B cell (primary cell): ENCODE results near the gene EPC1. TPM values are rescaled to one million over a fixed set of nuclear protein-coding genes. Genes with fewer than 3 reads are reported as not detected.
"Not testable (repeated sequence)": the region's sequence is repeated elsewhere in the genome, so short reads cannot be mapped to it uniquely, and the experiment has no call there.

Experiments
- ATAC-seq: fragments of 200-7000 bp; cut with Tn5 transposase; one replicate; pipeline ENCODE4 v1.10.0; 2021; ENCODE audit warnings: low read depth, mild to moderate bottlenecking, moderate number of reproducible peaks, moderate library complexity
- CTCF ChIA-PET: fragments of 350-600 bp; sonication (Branson Sonifier 250); formaldehyde crosslinking; loops from one replicate; lab custom pipeline; 2021; ENCODE audit warnings: antibody characterized with exemption, inconsistent platforms; lab: Charles Lee
- POLR2A ChIA-PET: fragments of 350-600 bp; sonication (Branson Sonifier 250); formaldehyde crosslinking; loops from one replicate; lab custom pipeline; 2021; ENCODE audit warnings: antibody characterized with exemption; lab: Charles Lee
- DNase-seq: peaks from one replicate; pipeline ENCODE4 v3.0.0; 2013
- H2AFZ ChIP-seq: 2 replicates; pipeline ENCODE4 v1.6.1; 2012; ENCODE audit warnings: mild to moderate bottlenecking, low read depth, low read length; ENCODE audit not compliant: insufficient read depth, poor library complexity, severe bottlenecking
- H3K27ac ChIP-seq, 2 donors: 1 replicate in 1 of 2; 2 replicates in 1 of 2; pipeline ENCODE4 v1.5.1; 2012 to 2013; ENCODE audit warnings: low read length in 2 of 2, mild to moderate bottlenecking in 2 of 2, moderate library complexity in 1 of 2
- H3K27me3 ChIP-seq, 4 experiments: fragments of 200-600 bp in 1 of 4; sonication (generic) in 1 of 4; replicated peaks in 1 of 4; 1 replicate in 2 of 4; 2 replicates in 2 of 4; pipeline versions ENCODE4 v1.6.1 to v1.7.0; 2013 to 2016; ENCODE audit warnings: low read length in 3 of 4, mild to moderate bottlenecking in 2 of 4, mixed read lengths in 1 of 4, moderate library complexity in 1 of 4; ENCODE audit not compliant: insufficient read depth in 4 of 4, control insufficient read depth in 3 of 4; ENCODE audit errors: control extremely low read depth in 1 of 4
- H3K36me3 ChIP-seq, 2 experiments: replicated peaks in 1 of 2; 1 replicate in 1 of 2; 2 replicates in 1 of 2; pipeline versions ENCODE4 v1.6.1 to v1.7.1; 2013; ENCODE audit warnings: low read length in 1 of 2; ENCODE audit not compliant: insufficient read depth in 2 of 2, control insufficient read depth in 1 of 2; ENCODE audit errors: control extremely low read depth in 1 of 2, extremely low read depth in 1 of 2
- H3K4me1 ChIP-seq, 2 donors: fragments of 200-600 bp in 1 of 2; sonication (generic) in 1 of 2; 1 replicate in 1 of 2; 2 replicates in 1 of 2; pipeline versions ENCODE4 v1.5.1 to v1.6.1; 2013 to 2017; ENCODE audit warnings: low read length in 2 of 2; ENCODE audit not compliant: control insufficient read depth in 2 of 2, insufficient read depth in 2 of 2
- H3K4me2 ChIP-seq: replicated peaks from 2 replicates; pipeline ENCODE3; 2012; ENCODE audit warnings: mild to moderate bottlenecking, low read depth, low read length; ENCODE audit not compliant: poor library complexity, severe bottlenecking
- H3K4me3 ChIP-seq, 5 experiments: fragments of 200-600 bp in 1 of 5; sonication (generic) in 1 of 5; 1 replicate in 3 of 5; 2 replicates in 2 of 5; pipeline versions ENCODE4 v1.5.1 to v1.7.0; 2011 to 2016; ENCODE audit warnings: low read length in 4 of 5, mild to moderate bottlenecking in 4 of 5, low read depth in 2 of 5, control low read depth in 1 of 5, moderate library complexity in 1 of 5; ENCODE audit not compliant: insufficient read depth in 1 of 5; ENCODE audit errors: control extremely low read depth in 1 of 5, extremely low read depth in 1 of 5
- H3K79me2 ChIP-seq: fragments of 200-600 bp; sonication (generic); one replicate; pipeline ENCODE4 v1.6.0; 2016; ENCODE audit warnings: low read length; ENCODE audit not compliant: control insufficient read depth, insufficient read depth
- H3K9ac ChIP-seq: fragments of 200-600 bp; sonication (generic); 2 replicates; pipeline ENCODE4 v1.6.1; 2017; ENCODE audit warnings: mild to moderate bottlenecking, low read length, moderate library complexity
- H3K9me3 ChIP-seq, 3 donors: one replicate each; pipeline versions ENCODE4 v1.6.1 to v1.7.1; 2013; ENCODE audit warnings: low read length in 2 of 3; ENCODE audit not compliant: control insufficient read depth in 2 of 3, insufficient read depth in 1 of 3; ENCODE audit errors: control extremely low read depth in 1 of 3
- H4K20me1 ChIP-seq: 2 replicates; pipeline ENCODE4 v1.6.0; 2012; ENCODE audit warnings: mild to moderate bottlenecking, low read length; ENCODE audit not compliant: insufficient read depth, control insufficient read depth, poor library complexity, severe bottlenecking
- H3K27ac Mint-ChIP-seq: one replicate; pipeline ENCODE4 v1.8.0; 2021; ENCODE audit warnings: mixed read lengths
- H3K27me3 Mint-ChIP-seq: one replicate; pipeline ENCODE4 v1.8.0; 2021; ENCODE audit warnings: mixed read lengths
- H3K4me1 Mint-ChIP-seq: one replicate; pipeline ENCODE4 v1.8.0; 2021; ENCODE audit warnings: mixed read lengths
- H3K4me3 Mint-ChIP-seq: one replicate; pipeline ENCODE4 v1.8.0; 2021; ENCODE audit warnings: mixed read lengths
- H3K9me3 Mint-ChIP-seq: one replicate; pipeline ENCODE4 v1.8.0; 2022; ENCODE audit warnings: mixed read lengths; ENCODE audit not compliant: insufficient read depth
- EZH2 ChIP-seq: IDR thresholded peaks from 2 replicates; pipeline ENCODE4 v1.6.1; 2012; ENCODE audit warnings: borderline replicate concordance, low read depth, mild to moderate bottlenecking, moderate library complexity, low read length; ENCODE audit not compliant: insufficient read depth, poor library complexity, severe bottlenecking
- WGBS: methylation state at CpG from one replicate; pipeline ENCODE4 v1.1.5; 2013; ENCODE audit warnings: missing lambda C conversion rate; ENCODE audit not compliant: insufficient coverage; 5-methylcytosine and 5-hydroxymethylcytosine counted together
- intact Hi-C: fragments of 100-400 bp; cut with micrococcal nuclease; formaldehyde crosslinking; loops from one replicate; pipeline ENCODE4 v1.10.0; 2022
- polyA plus RNA-seq: library from polyadenylated mRNA; depleted of rRNA; stranded (reverse); fragments of >200 nt; gene quantifications from 2 replicates; pipeline ENCODE4 v1.2.3, GENCODE V29; 2012
- total RNA-seq, 2 donors: library from RNA; stranded (reverse); fragments of 120-200 nt in 1 of 2; gene quantifications; 1 replicate in 1 of 2; 2 replicates in 1 of 2; pipeline versions ENCODE4 v1.2.3 to v1.2.4, GENCODE V29; 2013 to 2022
- TF ChIP-seq, protein P1 (sequence below): fragments of 200-600 bp; IDR thresholded peaks from one replicate; pipeline ENCODE4 v1.8.0; 2022; ENCODE audit warnings: antibody characterized with exemption, mild to moderate bottlenecking

The EPC1 gene
- total and polyA plus RNA-seq, 2 donors (not counting 1 experiment from before 2014, with no cell fraction given), result 120 to 220 TPM

DNA sequence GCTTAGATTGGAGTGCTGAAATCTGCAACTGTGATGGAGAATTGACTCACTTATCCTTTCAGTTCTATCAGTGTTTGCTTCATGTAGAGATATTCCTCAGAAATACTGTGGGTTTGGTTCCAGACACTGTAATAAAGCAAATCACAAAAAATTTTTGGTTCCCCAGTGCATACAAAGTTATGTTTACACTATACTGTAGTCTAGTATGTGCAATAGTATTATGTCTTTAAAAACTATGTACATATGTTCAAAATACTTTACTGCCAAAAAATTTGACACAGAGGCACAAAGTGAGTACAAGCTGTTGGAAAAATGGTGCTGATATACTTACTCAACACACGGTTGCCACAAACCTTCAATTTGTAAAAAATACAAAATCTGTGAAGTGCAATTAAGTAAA lies 112.5 kb downstream of the EPC1 start:
- CTCF ChIA-PET, result no interaction called here

DNA sequence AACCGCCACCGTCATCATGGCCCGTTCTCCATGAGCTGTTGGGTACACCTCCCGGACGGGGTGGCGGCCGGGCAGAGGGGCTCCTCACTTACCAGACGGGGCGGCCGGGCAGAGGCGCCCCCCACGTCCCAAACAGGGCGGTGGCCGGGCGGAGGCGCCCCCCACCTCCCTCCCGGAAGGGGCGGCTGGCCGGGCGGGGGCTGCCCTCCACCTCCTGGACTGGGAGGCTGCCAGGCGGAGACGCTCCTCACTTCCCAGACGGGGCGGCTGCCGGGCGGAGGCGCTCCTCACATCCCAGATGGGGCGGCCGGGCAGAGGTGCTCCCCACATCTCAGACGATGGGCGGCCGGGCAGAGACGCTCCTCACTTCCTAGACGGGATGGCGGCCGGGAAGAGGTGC lies 113.6 kb downstream of the EPC1 start:
- H3K79me2 ChIP-seq, H3K4me3 Mint-ChIP-seq, H3K9ac ChIP-seq, H3K27me3 ChIP-seq, H3K27ac ChIP-seq, DNase-seq, CTCF ChIA-PET, POLR2A ChIA-PET, H3K4me3 ChIP-seq, H3K9me3 Mint-ChIP-seq, intact Hi-C loops, H2AFZ ChIP-seq, H3K4me1 ChIP-seq, H3K9me3 ChIP-seq, H3K4me1 Mint-ChIP-seq, H3K27ac Mint-ChIP-seq, H3K4me2 ChIP-seq, H4K20me1 ChIP-seq, ATAC-seq, H3K36me3 ChIP-seq: not testable (repeated sequence)
- peaks cover 12% of the 10 kb centered on the region for H3K27me3 Mint-ChIP-seq
- over 99% methylated on average over 23 of the region's 36 CpGs for WGBS

More for the DNA sequence above, 112.5 kb downstream of the EPC1 start:
- no peak overlapping the region for H3K4me3 Mint-ChIP-seq
- no peaks in the 10 kb centered on the region for H3K36me3 ChIP-seq
- no peak overlapping the region for H3K4me3 ChIP-seq
- H3K27me3 Mint-ChIP-seq, result peaks cover 9% of the 10 kb centered on the region
- TF ChIP-seq, protein P1, sequence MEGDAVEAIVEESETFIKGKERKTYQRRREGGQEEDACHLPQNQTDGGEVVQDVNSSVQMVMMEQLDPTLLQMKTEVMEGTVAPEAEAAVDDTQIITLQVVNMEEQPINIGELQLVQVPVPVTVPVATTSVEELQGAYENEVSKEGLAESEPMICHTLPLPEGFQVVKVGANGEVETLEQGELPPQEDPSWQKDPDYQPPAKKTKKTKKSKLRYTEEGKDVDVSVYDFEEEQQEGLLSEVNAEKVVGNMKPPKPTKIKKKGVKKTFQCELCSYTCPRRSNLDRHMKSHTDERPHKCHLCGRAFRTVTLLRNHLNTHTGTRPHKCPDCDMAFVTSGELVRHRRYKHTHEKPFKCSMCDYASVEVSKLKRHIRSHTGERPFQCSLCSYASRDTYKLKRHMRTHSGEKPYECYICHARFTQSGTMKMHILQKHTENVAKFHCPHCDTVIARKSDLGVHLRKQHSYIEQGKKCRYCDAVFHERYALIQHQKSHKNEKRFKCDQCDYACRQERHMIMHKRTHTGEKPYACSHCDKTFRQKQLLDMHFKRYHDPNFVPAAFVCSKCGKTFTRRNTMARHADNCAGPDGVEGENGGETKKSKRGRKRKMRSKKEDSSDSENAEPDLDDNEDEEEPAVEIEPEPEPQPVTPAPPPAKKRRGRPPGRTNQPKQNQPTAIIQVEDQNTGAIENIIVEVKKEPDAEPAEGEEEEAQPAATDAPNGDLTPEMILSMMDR, result no peak
- TF ChIP-seq EZH2, result no peak
- H3K4me1 Mint-ChIP-seq, result no peaks in the 10 kb centered on the region
- no peaks in the 10 kb centered on the region for H3K27me3 ChIP-seq
- intact Hi-C loops, result no loop called here
- no peak overlapping the region for H2AFZ ChIP-seq
- peaks cover 0 to 9% (median 0%) of the 10 kb centered on the region in 3 donors for H3K9me3 ChIP-seq
- no peaks in the 10 kb centered on the region for H3K4me1 ChIP-seq
- POLR2A ChIA-PET, result no interaction called here
- H3K27ac Mint-ChIP-seq, result no peak overlapping the region
- no peaks in the 10 kb centered on the region for H3K79me2 ChIP-seq
- no peak overlapping the region for H3K9ac ChIP-seq
- H3K9me3 Mint-ChIP-seq, result peaks cover 3% of the 10 kb centered on the region
- no peak for ATAC-seq
- H4K20me1 ChIP-seq, result no peaks in the 10 kb centered on the region
- no peak overlapping the region for H3K4me2 ChIP-seq
- no peak overlapping the region for H3K27ac ChIP-seq
- no peak for DNase-seq
- no CpG with 5 or more reads among the region's 1 CpG for WGBS
